Hepatocyte (in vitro differentiated cells): ENCODE data around the gene ANKRD13D. TPM values are rescaled to one million over a fixed set of nuclear protein-coding genes. Genes with fewer than 3 reads are reported as not detected.

Source experiments
- DNase-seq: peaks from one replicate; pipeline ENCODE4 v3.0.0-alpha.2; 2016; ENCODE audit warnings: low spot score
- H2AFZ ChIP-seq: fragments of 200-600 bp; sonication (generic); 2 replicates; pipeline ENCODE4 v1.6.0; 2016; ENCODE audit warnings: antibody characterized with exemption, mild to moderate bottlenecking
- H3K27ac ChIP-seq: fragments of 200-600 bp; sonication (generic); 2 replicates; pipeline ENCODE4 v1.5.1; 2016; ENCODE audit warnings: mild to moderate bottlenecking
- H3K27me3 ChIP-seq: fragments of 200-600 bp; sonication (generic); 2 replicates; pipeline ENCODE4 v1.6.1; 2016
- H3K36me3 ChIP-seq: fragments of 200-600 bp; sonication (generic); replicated peaks from 2 replicates; pipeline ENCODE4 v1.5.1; 2016; ENCODE audit warnings: low read depth; ENCODE audit not compliant: insufficient read depth
- H3K4me1 ChIP-seq: fragments of 200-600 bp; sonication (generic); 2 replicates; pipeline ENCODE4 v1.5.1; 2016; ENCODE audit warnings: mild to moderate bottlenecking, moderate library complexity; ENCODE audit not compliant: insufficient read depth
- H3K4me2 ChIP-seq: fragments of 200-600 bp; sonication (generic); 2 replicates; pipeline ENCODE4 v1.6.0; 2016
- H3K4me3 ChIP-seq: fragments of 200-600 bp; sonication (generic); 2 replicates; pipeline ENCODE4 v1.5.1; 2016; ENCODE audit warnings: mild to moderate bottlenecking
- H3K79me2 ChIP-seq: fragments of 200-600 bp; sonication (generic); 2 replicates; pipeline ENCODE4 v1.6.0; 2017; ENCODE audit warnings: mild to moderate bottlenecking
- H3K9me2 ChIP-seq: fragments of 200-600 bp; sonication (generic); replicated peaks from 2 replicates; pipeline ENCODE4 v1.6.0; 2017; ENCODE audit warnings: mild to moderate bottlenecking; ENCODE audit not compliant: insufficient read depth
- H3K9me3 ChIP-seq: fragments of 200-600 bp; sonication (generic); 2 replicates; pipeline ENCODE4 v1.5.1; 2016; ENCODE audit warnings: low read depth, mild to moderate bottlenecking
- H4K20me1 ChIP-seq: fragments of 200-600 bp; sonication (generic); 2 replicates; pipeline ENCODE4 v1.6.0; 2016; ENCODE audit warnings: mild to moderate bottlenecking; ENCODE audit not compliant: insufficient read depth, poor library complexity, severe bottlenecking
- CTCF ChIP-seq: fragments of 200-600 bp; sonication (generic); IDR thresholded peaks from 2 replicates; pipeline ENCODE4 v1.5.1; 2016; ENCODE audit warnings: antibody characterized with exemption, mild to moderate bottlenecking; ENCODE audit not compliant: poor library complexity
- EZH2 ChIP-seq: fragments of 200-600 bp; sonication (generic); IDR thresholded peaks from 2 replicates; pipeline ENCODE4 v1.6.1; 2016; ENCODE audit warnings: antibody characterized with exemption, mild to moderate bottlenecking, borderline replicate concordance
- EZH2phosphoT487 ChIP-seq: fragments of 200-600 bp; sonication (generic); IDR thresholded peaks from one replicate; pipeline ENCODE4 v1.6.1; 2018; ENCODE audit warnings: antibody characterized with exemption, mild to moderate bottlenecking, low read depth, moderate library complexity; ENCODE audit not compliant: unreplicated experiment, severe bottlenecking
- WGBS: methylation state at CpG from one replicate; pipeline ENCODE4 v1.1.6; 2016; ENCODE audit warnings: low lambda C conversion rate; ENCODE audit errors: missing lambda C conversion rate; 5-methylcytosine and 5-hydroxymethylcytosine counted together
- polyA plus RNA-seq: library from polyadenylated mRNA; unstranded; fragments of >200 nt; fragmentation: Nextera tagmentation; extraction: Ambion mirVana; gene quantifications from 2 replicates; pipeline ENCODE4 v1.2.1, GENCODE V29; 2016
- total RNA-seq: library from RNA; depleted of rRNA; stranded (reverse); fragments of >200 nt; gene quantifications from 2 replicates; pipeline ENCODE4 v1.2.3, GENCODE V29; 2014

The ANKRD13D gene
- total and polyA plus RNA-seq, 2 experiments from 2014 or later: 25.3 to 49.5 TPM

- no peaks in the 10 kb centered on the region for H3K36me3 ChIP-seq
- no peak overlapping the region for H2AFZ ChIP-seq
- no peaks in the 10 kb centered on the region for H3K27me3 ChIP-seq
- H3K4me3 ChIP-seq: no peak overlapping the region
- no peak overlapping the region for H3K4me2 ChIP-seq
- H3K79me2 ChIP-seq: peaks cover 16% of the 10 kb centered on the region
- 94% methylated on average over 7 of the region's 8 CpGs for WGBS
- H3K4me1 ChIP-seq: peaks cover 20% of the 10 kb centered on the region
- H3K9me2 ChIP-seq: no peaks in the 10 kb centered on the region
- peak overlapping the region; percentile 99 for H3K27ac ChIP-seq
- H4K20me1 ChIP-seq: no peaks in the 10 kb centered on the region
- H3K9me3 ChIP-seq: no peaks in the 10 kb centered on the region
- no peak for TF ChIP-seq EZH2phosphoT487
- TF ChIP-seq CTCF: no peak
- no peak for TF ChIP-seq EZH2
- DNase-seq: no peak
Observed at GRCh38 chr11:67286621-67287333, 2.3 kb upstream of the ANKRD13D start.

- Histone ChIP-seq H4K20me1 (no peaks in the 10 kb centered on the region), H3K9me3 (no peaks in the 10 kb centered on the region), H3K27me3 (no peaks in the 10 kb centered on the region), H3K4me3 (no peak overlapping the region), H3K9me2 (no peaks in the 10 kb centered on the region), H3K27ac (peak overlapping the region; percentile 99), H3K4me2 (peak overlapping the region; percentile 97), H3K4me1 (peaks cover 21% of the 10 kb centered on the region), H2AFZ (peak overlapping the region; percentile 79), H3K36me3 (no peaks in the 10 kb centered on the region), H3K79me2 (peaks cover 16% of the 10 kb centered on the region)
- no peak for TF ChIP-seq CTCF
- no peak for TF ChIP-seq EZH2phosphoT487
- no peak for TF ChIP-seq EZH2
- 92% methylated on average over 14 of the region's 14 CpGs for WGBS
- no peak for DNase-seq
Observed at GRCh38 chr11:67287355-67288197, 1.5 kb upstream of the ANKRD13D start.

- peak overlapping the region; percentile 79 for H2AFZ ChIP-seq
- H3K4me1 ChIP-seq: peaks cover 24% of the 10 kb centered on the region
- no peak for DNase-seq
- WGBS: 50% methylated on average over 4 of the region's 4 CpGs
- H3K4me2 ChIP-seq: peak overlapping the region; percentile 97
- peaks cover 17% of the 10 kb centered on the region for H3K79me2 ChIP-seq
- H4K20me1 ChIP-seq: no peaks in the 10 kb centered on the region
- H3K27ac ChIP-seq: peak overlapping the region; percentile 99
- no peaks in the 10 kb centered on the region for H3K27me3 ChIP-seq
- no peaks in the 10 kb centered on the region for H3K9me3 ChIP-seq
- H3K9me2 ChIP-seq: no peaks in the 10 kb centered on the region
- no peak overlapping the region for H3K4me3 ChIP-seq
- TF ChIP-seq EZH2phosphoT487 (no peak), EZH2 (no peak), CTCF (no peak)
- H3K36me3 ChIP-seq: no peaks in the 10 kb centered on the region
Observed at GRCh38 chr11:67288198-67288451, 978 bp upstream of the ANKRD13D start.
